HL-60 (cell line): Measurements from ENCODE around the gene NRXN3.

ENCODE experiments used
- DNase-seq, 2 experiments: peaks; one replicate each; pipeline ENCODE4 v3.0.0-alpha.2; 2010 to 2020; ENCODE audit warnings: low read depth in 1 of 2, low spot score in 1 of 2
- H3K27ac ChIP-seq: fragments of 250-450 bp; sonication (Bioruptor Pico); replicated peaks from 2 replicates; pipeline ENCODE4 v1.5.1; 2020; ENCODE audit warnings: mild to moderate bottlenecking, moderate library complexity
- H3K27me3 ChIP-seq: fragments of 250-450 bp; sonication (Bioruptor Pico); 2 replicates; pipeline ENCODE4 v1.5.1; 2021; ENCODE audit warnings: mild to moderate bottlenecking, moderate library complexity; ENCODE audit not compliant: insufficient read depth, poor library complexity, severe bottlenecking
- H3K4me3 ChIP-seq: replicated peaks from 2 replicates; pipeline ENCODE4 v1.5.1; 2011; ENCODE audit warnings: mild to moderate bottlenecking, control low read depth, low read length; ENCODE audit not compliant: insufficient read depth
- GABPA ChIP-seq: IDR thresholded peaks from 2 replicates; pipeline ENCODE4 v1.6.1; 2012; ENCODE audit warnings: low read depth
- POLR2AphosphoS5 ChIP-seq: IDR thresholded peaks from 2 replicates; pipeline ENCODE4 v1.6.1; 2012; ENCODE audit warnings: low read depth
- REST ChIP-seq: IDR thresholded peaks from 2 replicates; pipeline ENCODE4 v1.6.1; 2012; ENCODE audit warnings: low read depth; ENCODE audit not compliant: insufficient replicate concordance
- SPI1 ChIP-seq: IDR thresholded peaks from 2 replicates; pipeline ENCODE4 v1.6.1; 2012; ENCODE audit warnings: low read depth, mild to moderate bottlenecking, borderline replicate concordance
- TF ChIP-seq, protein P1 (sequence below): IDR thresholded peaks from one replicate; pipeline ENCODE4 v1.5.1; 2011; ENCODE audit warnings: low read length, control low read depth, inconsistent platforms; ENCODE audit not compliant: insufficient read depth

The NRXN3 gene

GRCh38 chr14:79525416-79525815 is 1355.2 kb downstream of the NRXN3 start:
- Histone ChIP-seq H3K27ac (no peak overlapping the region), H3K4me3 (no peak overlapping the region), H3K27me3 (no peaks in the 10 kb centered on the region)
- TF ChIP-seq GABPA (no peak), SPI1 (no peak), REST (no peak)
- DNase-seq = no peak

- Histone ChIP-seq H3K27me3 (no peaks in the 10 kb centered on the region), H3K27ac (no peak overlapping the region), H3K4me3 (no peak overlapping the region)
- no peak for DNase-seq
- TF ChIP-seq SPI1 = no peak
- no peak for TF ChIP-seq GABPA
- no peak for TF ChIP-seq REST
- TF ChIP-seq POLR2AphosphoS5 = no peak
- TF ChIP-seq, protein P1, sequence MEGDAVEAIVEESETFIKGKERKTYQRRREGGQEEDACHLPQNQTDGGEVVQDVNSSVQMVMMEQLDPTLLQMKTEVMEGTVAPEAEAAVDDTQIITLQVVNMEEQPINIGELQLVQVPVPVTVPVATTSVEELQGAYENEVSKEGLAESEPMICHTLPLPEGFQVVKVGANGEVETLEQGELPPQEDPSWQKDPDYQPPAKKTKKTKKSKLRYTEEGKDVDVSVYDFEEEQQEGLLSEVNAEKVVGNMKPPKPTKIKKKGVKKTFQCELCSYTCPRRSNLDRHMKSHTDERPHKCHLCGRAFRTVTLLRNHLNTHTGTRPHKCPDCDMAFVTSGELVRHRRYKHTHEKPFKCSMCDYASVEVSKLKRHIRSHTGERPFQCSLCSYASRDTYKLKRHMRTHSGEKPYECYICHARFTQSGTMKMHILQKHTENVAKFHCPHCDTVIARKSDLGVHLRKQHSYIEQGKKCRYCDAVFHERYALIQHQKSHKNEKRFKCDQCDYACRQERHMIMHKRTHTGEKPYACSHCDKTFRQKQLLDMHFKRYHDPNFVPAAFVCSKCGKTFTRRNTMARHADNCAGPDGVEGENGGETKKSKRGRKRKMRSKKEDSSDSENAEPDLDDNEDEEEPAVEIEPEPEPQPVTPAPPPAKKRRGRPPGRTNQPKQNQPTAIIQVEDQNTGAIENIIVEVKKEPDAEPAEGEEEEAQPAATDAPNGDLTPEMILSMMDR = no peak
Observed at GRCh38 chr14:79528828-79529416, 1358.7 kb downstream of the NRXN3 start.

GRCh38 chr14:79530555-79530954 is 1360.4 kb downstream of the NRXN3 start:
- Histone ChIP-seq H3K27me3 (no peaks in the 10 kb centered on the region), H3K27ac (no peak overlapping the region), H3K4me3 (no peak overlapping the region)
- TF ChIP-seq POLR2AphosphoS5 (no peak), SPI1 (no peak), GABPA (no peak), REST (no peak)
- TF ChIP-seq, protein P1 = no peak
- no peak for DNase-seq
